Tibial artery (tissue), 4 donors: ENCODE measurements around the gene ENOX2.
"Not testable (repeated sequence)": the region's sequence is repeated elsewhere in the genome, so short reads cannot be mapped to it uniquely, and the experiment has no call there.

Experiments used
- DNase-seq, 2 donors: peaks; one replicate each; pipeline ENCODE4 v3.0.0-alpha.2; 2019
- H3K27ac ChIP-seq, 2 donors: fragments of 200-600 bp; sonication (generic) in 1 of 2; 1 replicate in 1 of 2; 2 replicates in 1 of 2; pipeline ENCODE4 v1.5.1; 2018 to 2019; ENCODE audit warnings: mild to moderate bottlenecking in 1 of 2
- H3K27me3 ChIP-seq, 2 donors: fragments of 200-600 bp; sonication (generic) in 1 of 2; one replicate each; pipeline versions ENCODE4 v1.5.1 to v1.6.0; 2016 to 2019
- H3K36me3 ChIP-seq, 3 donors: fragments of 200-600 bp; sonication (generic) in 2 of 3; one replicate each; pipeline ENCODE4 v1.5.1; 2016 to 2019; ENCODE audit warnings: mild to moderate bottlenecking in 2 of 3
- H3K4me1 ChIP-seq, 4 donors: fragments of 200-600 bp; sonication (generic) in 2 of 4; 1 replicate in 3 of 4; 2 replicates in 1 of 4; pipeline ENCODE4 v1.5.1; 2016 to 2019
- H3K4me3 ChIP-seq, 2 donors: fragments of 200-600 bp; sonication (generic) in 1 of 2; 1 replicate in 1 of 2; 2 replicates in 1 of 2; pipeline ENCODE4 v1.5.1; 2018 to 2019; ENCODE audit warnings: mild to moderate bottlenecking in 2 of 2
- H3K9me3 ChIP-seq, 3 donors: fragments of 200-600 bp; sonication (generic) in 1 of 3; one replicate each; pipeline ENCODE4 v1.5.1; 2016 to 2019
- intact Hi-C: fragments of 100-400 bp; cut with DNase I; formaldehyde crosslinking; loops from one replicate; pipeline ENCODE4 v1.15.0; 2023; ENCODE audit warnings: low total_unique reads
- TF ChIP-seq, protein P1 (sequence below), 2 experiments: fragments of 200-600 bp in 1 of 2; fragments of 450-650 bp in 1 of 2; IDR thresholded peaks; one replicate each; pipeline ENCODE4 v1.5.1; 2017 to 2019; ENCODE audit warnings: antibody characterized with exemption in 2 of 2, mild to moderate bottlenecking in 1 of 2, moderate library complexity in 1 of 2

The ENOX2 gene

GRCh38 chrX:130829526-130830515 is 73.2 kb downstream of the ENOX2 start:
- no peaks in the 10 kb centered on the region for H3K9me3 ChIP-seq
- no peak overlapping the region for H3K27ac ChIP-seq
- TF ChIP-seq, protein P1, sequence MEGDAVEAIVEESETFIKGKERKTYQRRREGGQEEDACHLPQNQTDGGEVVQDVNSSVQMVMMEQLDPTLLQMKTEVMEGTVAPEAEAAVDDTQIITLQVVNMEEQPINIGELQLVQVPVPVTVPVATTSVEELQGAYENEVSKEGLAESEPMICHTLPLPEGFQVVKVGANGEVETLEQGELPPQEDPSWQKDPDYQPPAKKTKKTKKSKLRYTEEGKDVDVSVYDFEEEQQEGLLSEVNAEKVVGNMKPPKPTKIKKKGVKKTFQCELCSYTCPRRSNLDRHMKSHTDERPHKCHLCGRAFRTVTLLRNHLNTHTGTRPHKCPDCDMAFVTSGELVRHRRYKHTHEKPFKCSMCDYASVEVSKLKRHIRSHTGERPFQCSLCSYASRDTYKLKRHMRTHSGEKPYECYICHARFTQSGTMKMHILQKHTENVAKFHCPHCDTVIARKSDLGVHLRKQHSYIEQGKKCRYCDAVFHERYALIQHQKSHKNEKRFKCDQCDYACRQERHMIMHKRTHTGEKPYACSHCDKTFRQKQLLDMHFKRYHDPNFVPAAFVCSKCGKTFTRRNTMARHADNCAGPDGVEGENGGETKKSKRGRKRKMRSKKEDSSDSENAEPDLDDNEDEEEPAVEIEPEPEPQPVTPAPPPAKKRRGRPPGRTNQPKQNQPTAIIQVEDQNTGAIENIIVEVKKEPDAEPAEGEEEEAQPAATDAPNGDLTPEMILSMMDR (IDR thresholded peaks at IDR 0.05) = no peak
- H3K4me1 ChIP-seq = peaks cover 0 to 12% (median 0%) of the 10 kb centered on the region in 4 donors
- H3K36me3 ChIP-seq = no peaks in the 10 kb centered on the region
- no peaks in the 10 kb centered on the region for H3K27me3 ChIP-seq
- H3K4me3 ChIP-seq = no peak overlapping the region
- intact Hi-C loops = no loop called here
- DNase-seq = peak in 1 of 2 donors; percentile 21

GRCh38 chrX:130828641-130829040 is 74.4 kb downstream of the ENOX2 start:
- no peaks in the 10 kb centered on the region for H3K36me3 ChIP-seq
- H3K4me3 ChIP-seq = no peak overlapping the region
- no peak for DNase-seq
- H3K4me1 ChIP-seq = peaks cover 0 to 12% (median 0%) of the 10 kb centered on the region in 4 donors
- intact Hi-C loops = no loop called here
- H3K9me3 ChIP-seq = no peaks in the 10 kb centered on the region
- H3K27me3 ChIP-seq = no peaks in the 10 kb centered on the region
- H3K27ac ChIP-seq = no peak overlapping the region
- TF ChIP-seq, protein P1 (IDR thresholded peaks at IDR 0.05) = no peak

GRCh38 chrX:130827648-130828047 is 75.4 kb downstream of the ENOX2 start:
- TF ChIP-seq, protein P1 (IDR thresholded peaks at IDR 0.05) = no peak
- DNase-seq = no peak
- Histone ChIP-seq H3K4me3 (no peak overlapping the region), H3K36me3 (no peaks in the 10 kb centered on the region), H3K27ac (no peak overlapping the region), H3K4me1 (peaks cover 0 to 12% (median 0%) of the 10 kb centered on the region in 4 donors), H3K27me3 (no peaks in the 10 kb centered on the region), H3K9me3 (no peaks in the 10 kb centered on the region)
- intact Hi-C loops = no loop called here

- no peaks in the 10 kb centered on the region for H3K9me3 ChIP-seq
- no peak for DNase-seq
- no peaks in the 10 kb centered on the region for H3K36me3 ChIP-seq
- no peak overlapping the region for H3K4me3 ChIP-seq
- H3K4me1 ChIP-seq = peaks cover 0 to 12% (median 0%) of the 10 kb centered on the region in 4 donors
- intact Hi-C loops = no loop called here
- H3K27me3 ChIP-seq = no peaks in the 10 kb centered on the region
- no peak overlapping the region for H3K27ac ChIP-seq
- TF ChIP-seq, protein P1 (IDR thresholded peaks at IDR 0.05) = no peak
Observed at GRCh38 chrX:130826249-130826648, 76.8 kb downstream of the ENOX2 start.

GRCh38 chrX:130825525-130825924 is 77.5 kb downstream of the ENOX2 start:
- intact Hi-C loops = no loop called here
- H3K4me3 ChIP-seq = no peak overlapping the region
- H3K4me1 ChIP-seq = peaks cover 0 to 12% (median 0%) of the 10 kb centered on the region in 4 donors
- H3K9me3 ChIP-seq = no peaks in the 10 kb centered on the region
- H3K27me3 ChIP-seq = no peaks in the 10 kb centered on the region
- H3K36me3 ChIP-seq = no peaks in the 10 kb centered on the region
- DNase-seq = no peak
- TF ChIP-seq, protein P1 (IDR thresholded peaks at IDR 0.05) = no peak
- no peak overlapping the region for H3K27ac ChIP-seq

GRCh38 chrX:130819367-130819766 is 83.6 kb downstream of the ENOX2 start:
- H3K4me1 ChIP-seq, intact Hi-C loops: not testable (repeated sequence)

DNA sequence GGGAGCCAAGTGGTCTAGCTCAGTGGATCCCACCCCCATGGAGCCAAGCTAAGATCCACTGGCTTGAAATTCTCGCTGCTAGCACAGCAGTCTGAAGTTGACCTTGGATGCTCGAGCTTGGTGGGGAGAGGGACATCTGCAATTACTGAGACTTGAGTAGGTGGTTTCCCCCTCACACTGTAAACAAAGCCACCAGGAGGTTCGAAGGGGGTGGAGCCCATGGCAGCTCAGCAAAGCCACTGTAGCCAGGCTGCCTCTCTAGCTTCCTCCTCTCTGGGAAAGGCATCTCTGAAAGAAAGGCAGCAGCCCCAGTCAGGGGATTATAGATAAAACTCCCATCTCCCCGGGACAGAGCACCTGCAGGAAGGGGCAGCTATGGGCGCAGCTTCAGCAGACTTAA is 89.1 kb downstream of the ENOX2 start:
- DNase-seq, H3K36me3 ChIP-seq, H3K27me3 ChIP-seq, H3K27ac ChIP-seq, H3K4me1 ChIP-seq, intact Hi-C loops, H3K4me3 ChIP-seq: not testable (repeated sequence)
- H3K9me3 ChIP-seq = peaks cover 0 to 16% (median 3%) of the 10 kb centered on the region in 3 donors

More at GRCh38 chrX:130819367-130819766, 83.6 kb downstream of the ENOX2 start:
- not testable (repeated sequence) for H3K36me3 ChIP-seq, DNase-seq, H3K27ac ChIP-seq, H3K27me3 ChIP-seq, H3K9me3 ChIP-seq, H3K4me3 ChIP-seq
